Stimulated activated CD8-positive, alpha-beta memory T cell treated with anti-CD3 and anti-CD28 coated beads, Interleukin-2, amount 100 ng/mL, for 1 hour (primary cell): ENCODE data around the gene ACAD10.
"Not testable (repeated sequence)": the region's sequence is repeated elsewhere in the genome, so short reads cannot be mapped to it uniquely, and the experiment has no call there.

ENCODE experiments used
- DNase-seq, 2 donors: peaks; one replicate each; pipeline ENCODE4 v3.0.0-alpha.2; 2020; ENCODE audit warnings: low read depth in 2 of 2

Gene ACAD10

DNA sequence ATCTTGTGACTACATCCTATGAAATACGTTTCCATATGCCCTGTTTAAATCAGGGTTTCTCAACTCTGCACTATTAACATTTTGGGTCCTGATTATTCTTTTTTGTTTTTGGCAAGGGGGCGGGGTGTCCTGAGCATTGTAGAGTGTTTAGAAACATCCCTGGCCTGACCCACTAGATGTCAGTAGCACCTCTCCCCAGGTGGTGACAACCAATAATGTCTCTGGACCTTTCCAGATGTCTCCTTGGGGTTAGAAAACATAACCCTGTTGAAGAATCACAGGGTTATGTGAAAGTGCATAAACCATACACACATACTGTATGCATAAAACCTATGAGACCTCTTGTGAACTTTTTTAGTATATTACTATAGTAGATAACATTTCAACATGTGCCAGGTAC is 1.4 kb downstream of the ACAD10 start:
- DNase-seq, result no peak

DNA sequence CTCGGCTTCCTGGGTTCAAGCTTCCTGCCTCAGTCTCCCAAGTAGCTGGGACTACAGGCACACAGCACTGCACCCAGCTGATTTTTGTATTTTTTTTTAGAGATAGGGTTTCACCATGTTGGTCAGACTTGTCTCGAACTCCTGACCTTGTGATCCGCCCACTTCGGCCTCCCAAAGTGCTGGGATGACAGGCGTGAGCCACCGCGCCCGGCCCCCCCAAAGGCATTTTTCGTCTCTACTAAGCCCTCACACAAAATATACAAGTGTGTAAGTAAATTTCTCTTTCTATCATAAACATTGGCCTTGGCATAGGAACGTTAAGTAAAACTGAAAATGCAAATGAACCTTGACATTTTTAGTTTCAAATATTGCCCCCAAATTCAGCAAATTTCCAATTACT is 2.1 kb downstream of the ACAD10 start:
- no peak for DNase-seq

DNA sequence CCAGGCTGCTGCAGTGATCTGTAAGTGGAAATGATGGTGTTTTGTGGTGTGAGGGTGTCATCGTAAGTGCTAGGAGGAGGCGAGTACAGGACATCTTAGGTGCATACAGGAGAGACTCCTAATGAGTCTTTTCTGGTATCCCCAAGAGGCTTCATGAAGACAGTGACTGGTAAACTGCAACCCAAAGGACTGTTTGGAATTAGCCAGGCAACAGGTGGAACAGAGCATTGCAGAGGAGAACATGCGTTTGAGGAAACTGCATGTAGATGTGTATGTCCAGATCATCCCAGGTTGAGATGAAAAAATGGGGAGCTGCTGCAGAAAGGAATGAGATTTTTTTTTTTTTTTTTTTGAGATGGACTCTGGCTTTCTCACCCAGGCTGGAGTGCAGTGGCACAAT is 5.4 kb downstream of the ACAD10 start:
- no peak for DNase-seq

DNA sequence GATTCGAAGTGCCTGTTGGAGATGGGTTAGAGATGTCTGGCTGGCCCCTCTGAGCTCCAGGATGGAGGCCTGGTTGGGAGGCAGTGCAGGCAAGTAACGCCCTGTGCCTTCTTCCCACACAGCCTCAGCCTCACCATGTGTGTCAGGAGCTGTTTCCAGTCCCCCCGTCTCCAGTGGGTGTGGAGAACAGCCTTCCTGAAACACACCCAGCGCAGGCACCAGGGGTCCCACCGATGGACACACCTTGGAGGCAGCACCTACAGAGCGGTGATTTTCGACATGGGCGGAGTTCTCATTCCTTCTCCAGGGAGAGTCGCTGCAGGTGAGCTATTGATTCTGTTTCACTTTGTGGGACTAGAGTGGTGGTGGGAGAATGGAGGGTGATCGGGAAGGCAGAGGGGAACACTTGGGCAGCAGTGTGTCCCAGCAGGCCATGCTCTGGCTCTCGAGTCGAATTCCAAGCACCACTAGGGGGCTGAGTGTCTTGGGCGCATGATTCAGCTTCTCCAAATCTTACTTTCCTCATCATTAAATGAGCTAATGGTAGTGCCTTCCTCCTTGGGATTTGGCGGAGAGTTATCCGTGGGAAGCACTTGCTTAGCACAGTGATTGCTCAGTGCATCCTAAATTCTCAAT is 6.8 kb downstream of the ACAD10 start:
- no peak for DNase-seq

DNA sequence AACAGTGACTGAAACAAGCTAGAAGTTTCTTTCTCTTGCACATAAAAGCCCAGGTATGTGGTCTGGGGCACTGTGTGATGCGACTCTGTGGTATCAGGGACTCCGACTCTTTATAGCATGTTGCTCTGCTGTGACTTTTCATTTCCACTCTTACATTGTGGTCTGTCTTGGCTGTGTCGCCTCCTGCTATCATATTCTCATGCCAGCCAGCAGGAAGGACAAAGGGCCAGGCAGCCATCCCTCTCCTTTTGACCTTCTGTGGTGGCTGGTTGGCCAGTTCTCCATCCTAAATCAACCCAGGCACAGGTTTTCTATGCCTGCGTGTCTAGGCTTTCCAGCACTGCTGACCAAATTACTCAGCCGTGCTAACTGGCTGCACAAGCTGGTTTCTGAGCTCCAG is 8.0 kb downstream of the ACAD10 start:
- no peak for DNase-seq

DNA sequence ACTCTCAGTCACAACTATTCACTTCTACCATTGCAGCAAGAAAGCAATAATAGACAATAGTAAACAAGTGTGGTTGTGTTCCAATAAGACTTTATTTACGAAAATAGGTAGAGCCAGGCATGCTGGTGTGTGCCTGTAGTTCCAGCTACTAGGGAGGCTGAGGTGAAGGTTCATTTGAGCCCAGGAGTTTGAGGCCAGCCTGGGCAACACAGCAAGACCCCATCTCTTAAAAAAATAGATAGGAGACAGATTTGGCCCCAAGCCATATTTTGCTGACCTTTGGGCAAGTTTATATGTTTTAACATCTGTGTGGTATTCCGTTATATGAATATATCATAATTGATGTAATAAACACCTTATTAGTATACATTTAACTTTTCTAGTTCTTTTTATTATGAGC is 14.1 kb downstream of the ACAD10 start:
- no peak for DNase-seq

DNA sequence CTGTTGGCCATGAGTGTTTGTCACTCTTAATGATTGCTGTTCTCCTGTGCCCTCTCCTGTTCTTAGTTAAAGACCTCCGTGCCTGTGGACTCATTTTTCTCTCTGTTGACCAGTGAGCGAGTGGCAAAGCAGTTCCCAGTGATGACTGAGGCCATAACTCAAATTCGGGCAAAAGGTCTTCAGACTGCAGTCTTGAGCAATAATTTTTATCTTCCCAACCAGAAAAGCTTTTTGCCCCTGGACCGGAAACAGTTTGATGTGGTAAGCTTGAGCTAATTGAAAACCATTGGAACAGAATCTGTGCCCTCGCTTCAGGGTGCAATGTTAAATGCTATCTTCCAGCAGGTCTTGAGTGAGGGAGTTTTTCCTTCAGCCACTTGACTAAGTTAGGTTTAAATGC is 19.8 kb downstream of the ACAD10 start:
- DNase-seq, result no peak

DNA sequence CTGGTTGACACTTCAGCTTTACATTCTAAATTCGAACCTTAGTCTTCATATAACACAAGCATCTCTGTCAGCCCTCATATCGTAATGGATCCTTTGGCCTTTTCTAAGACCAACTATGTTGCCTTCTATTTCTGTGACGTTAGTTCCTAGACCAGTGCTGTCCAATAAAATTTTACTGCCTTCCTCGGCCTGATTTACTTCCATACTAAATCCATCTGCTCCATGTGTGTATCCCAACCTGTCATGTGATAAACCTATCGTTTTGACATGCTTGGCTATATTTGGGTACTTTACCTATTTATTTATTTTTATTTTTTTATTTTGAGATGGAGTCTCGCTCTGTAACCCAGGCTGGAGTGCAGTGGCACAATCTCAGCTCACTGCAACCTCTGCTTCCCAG is 20.3 kb downstream of the ACAD10 start:
- no peak for DNase-seq

DNA sequence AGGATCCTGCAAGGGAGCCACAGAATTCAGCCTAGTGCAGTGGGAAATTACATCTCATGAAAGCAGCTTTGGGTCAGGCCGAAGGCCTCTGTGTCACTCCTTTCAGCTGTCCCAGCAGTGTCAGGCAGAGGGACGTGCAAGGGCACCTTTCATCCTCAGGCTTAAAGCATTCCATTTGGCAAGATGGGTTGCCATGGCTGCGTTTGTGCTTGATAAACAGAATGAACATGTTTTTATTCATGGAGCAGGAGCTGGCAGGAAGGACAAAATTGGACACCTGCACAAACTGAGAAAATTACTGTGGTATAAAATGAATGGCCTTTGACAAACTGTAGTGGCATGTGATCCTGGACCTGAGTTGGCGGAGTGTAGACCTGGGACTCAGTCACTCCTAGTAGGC is 29.4 kb downstream of the ACAD10 start:
- DNase-seq, result no peak

DNA sequence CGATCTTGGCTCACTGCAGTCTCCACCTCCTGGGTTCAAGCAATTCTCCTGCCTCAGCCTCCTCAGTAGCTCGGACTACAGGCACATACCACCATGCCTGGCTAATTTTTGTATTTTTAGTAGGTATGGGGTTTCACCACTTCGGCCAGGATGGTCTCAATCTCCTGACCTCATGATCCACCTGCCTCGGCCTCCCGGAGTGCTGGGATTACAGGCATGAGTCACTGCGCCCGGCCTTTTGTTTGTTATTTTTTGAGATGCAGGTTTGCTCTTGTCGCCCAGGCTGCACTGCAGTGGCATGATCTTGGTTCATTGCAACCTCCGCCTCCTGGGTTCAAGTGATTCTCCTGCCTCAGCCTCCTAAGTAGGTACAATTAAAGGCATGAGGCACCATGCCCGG is 33.5 kb downstream of the ACAD10 start:
- DNase-seq, result not testable (repeated sequence)

DNA sequence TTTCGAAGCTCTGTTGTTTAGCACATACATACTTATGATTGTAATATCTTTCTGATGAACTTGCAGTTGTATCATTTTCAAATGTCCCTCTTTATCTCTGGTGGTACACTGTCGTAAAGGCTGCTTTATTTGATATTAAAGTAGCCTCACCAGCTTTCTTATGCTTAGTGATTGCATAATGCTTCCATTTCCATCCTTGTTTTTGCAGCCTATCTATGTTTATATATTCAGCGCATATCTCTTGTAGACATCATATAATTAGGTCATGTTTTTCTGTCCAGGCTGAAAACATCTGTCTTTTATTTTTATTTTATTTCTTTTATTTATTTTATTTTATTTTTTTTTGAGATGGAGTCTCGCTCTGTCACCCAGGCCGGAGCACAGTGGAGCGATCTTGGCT is 34.6 kb downstream of the ACAD10 start:
- no peak for DNase-seq

DNA sequence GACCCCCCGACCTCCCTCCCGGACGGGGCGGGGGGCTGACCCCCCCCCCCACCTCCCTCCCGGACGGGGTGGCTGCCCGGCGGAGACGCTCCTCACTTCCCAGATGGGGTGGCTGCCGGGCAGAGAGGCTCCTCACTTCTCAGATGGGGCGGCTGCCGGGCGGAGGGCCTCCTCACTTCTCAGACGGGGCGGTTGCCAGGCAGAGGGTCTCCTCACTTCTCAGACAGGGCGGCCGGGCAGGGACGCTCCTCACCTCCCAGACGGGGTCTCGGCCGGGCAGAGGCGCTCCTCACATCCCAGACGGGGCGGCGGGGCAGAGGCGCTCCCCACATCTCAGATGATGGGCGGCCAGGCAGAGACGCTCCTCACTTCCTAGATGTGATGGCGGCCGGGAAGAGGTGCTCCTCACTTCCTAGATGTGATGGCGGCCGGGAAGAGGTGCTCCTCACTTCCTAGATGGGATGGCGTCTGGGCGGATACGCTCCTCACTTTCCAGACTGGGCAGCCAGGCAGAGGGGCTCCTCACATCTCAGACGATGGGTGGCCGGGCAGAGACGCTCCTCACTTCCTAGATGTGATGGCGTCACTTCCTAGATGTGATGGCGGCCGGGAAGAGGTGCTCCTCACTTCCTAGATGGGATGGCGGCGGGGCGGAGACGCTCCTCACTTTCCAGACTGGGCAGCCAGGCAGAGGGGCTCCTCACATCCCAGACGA is 38.0 kb downstream of the ACAD10 start:
- DNase-seq, result not testable (repeated sequence)

DNA sequence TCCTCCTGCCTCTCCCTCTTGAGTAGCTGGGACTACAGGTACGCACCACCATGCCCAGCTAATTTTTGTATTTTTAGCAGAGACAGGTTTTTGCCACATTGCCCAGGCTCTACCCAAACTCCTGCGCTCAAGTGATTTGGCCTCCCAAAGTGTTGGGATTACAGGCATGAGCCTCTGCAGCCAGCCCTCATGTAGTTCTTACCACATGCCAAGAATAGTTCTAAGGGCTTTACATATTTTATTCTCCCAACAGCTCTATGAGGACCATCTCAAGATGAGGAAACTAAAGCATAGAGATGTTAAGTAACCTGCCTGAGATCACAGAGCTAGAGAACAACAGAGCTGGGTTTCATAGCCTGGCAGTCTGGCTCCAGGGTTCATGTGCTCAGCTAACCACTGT is 42.9 kb downstream of the ACAD10 start:
- no peak for DNase-seq

DNA sequence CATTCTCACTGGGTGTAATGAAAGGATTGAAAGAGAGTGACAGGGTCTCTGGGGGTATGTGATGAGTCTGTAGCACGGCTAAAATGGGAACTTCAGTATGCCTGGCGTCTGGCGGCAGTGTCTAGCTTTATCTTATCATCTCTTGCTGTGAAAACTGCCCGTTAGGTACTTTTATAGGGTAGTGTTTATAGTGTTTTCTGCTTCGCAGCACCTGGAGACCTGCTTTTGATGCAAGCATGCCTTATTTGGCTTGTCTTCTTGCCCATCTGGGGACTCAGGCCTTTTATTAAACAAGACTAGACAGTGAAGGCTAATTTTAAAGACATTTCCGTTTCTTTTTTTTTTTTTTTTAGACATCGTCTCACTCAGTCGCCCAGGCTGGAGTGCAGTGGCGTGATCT is 44.6 kb downstream of the ACAD10 start:
- DNase-seq, result no peak

DNA sequence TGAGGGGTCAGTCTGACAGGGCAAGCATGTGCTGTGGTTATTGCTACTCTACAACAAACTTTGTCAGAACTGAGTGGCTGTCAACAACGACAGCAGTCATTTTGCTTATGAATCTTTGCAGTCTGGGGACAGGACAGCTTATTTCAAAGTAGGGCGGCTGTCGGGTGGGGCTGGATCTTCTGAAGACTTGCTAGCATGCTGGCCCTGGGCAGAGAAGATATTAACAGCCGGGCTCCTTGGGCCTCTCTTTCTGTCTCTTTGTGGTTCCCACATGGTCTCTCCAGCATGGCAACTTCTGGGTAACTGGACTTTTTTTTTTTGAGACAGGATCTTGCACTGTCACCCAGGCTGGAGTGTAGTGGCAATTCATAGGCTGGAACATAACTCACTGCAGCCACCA is 46.9 kb downstream of the ACAD10 start:
- no peak for DNase-seq

DNA sequence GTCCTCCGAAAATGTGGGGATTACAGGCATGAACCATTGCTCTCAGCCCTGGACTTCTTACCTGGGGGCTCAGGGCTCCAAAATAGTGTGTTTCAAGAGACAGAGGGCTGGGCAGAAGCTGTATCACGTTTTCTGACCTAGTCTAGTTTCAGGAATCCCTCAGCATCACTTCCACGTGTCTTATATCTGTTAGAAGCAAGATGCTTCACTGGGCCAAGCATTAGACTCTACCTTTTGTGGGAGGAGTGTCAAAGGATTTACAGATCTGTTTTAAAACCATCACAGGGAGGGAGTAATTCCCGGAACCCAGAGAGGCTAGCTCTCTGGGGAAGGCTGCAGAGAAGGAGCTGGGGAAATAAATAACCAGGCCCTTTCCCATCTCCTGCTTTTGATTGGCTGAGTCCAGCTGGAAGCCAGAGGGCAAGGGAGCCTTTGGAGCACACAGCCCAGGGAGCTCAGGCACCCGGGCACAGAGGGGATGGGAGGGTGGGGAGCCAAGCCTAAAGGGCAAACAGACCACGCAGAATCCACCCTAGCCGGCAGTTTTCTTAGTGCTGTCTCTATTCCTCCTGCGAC is 47.6 kb downstream of the ACAD10 start:
- no peak for DNase-seq

DNA sequence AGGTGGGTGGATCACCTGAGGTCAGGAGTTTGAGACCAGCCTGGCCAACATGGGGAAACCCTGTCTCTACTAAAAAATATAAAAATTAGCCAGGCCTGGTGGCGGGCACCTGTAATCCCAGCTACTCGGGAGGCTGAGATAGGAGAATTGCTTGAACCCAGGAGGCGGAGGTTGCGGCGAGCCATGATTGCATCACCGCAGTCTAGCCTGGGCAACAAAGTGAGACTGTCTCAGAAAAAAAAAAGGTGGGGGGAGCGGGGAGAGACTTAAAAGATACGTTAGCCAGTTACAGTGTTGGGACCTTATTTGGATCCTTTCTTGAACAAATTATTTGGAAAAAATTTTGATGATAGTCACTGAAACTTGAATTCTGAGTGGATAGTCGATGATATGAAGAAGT is 53.7 kb downstream of the ACAD10 start:
- not testable (repeated sequence) for DNase-seq

DNA sequence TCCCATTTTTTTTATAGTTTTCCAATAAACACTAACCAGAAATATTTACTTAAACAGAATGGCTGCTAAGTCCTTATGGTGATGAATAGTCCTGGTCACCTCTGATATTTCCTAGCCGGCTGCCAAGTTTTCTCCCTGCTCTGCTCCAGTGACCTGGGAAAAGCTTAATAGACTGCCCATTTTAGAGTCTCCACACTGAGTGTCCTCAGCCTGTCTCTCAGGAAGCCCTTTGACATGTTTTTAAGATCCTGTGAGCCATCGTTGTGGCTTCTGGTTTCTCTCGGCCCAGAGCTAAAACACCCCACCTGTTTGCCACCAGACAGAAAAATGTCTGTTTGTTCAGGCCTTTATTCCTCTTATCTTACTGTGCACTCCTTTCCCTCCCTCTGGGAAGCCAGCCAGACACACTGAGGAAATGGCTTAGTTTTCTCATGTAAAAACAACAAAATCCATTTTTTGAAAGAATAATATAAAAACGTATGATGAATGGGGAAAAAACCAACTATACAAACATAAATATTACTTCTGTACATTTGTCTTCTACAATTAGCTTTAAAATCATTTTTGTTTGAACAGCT is 55.5 kb downstream of the ACAD10 start:
- no peak for DNase-seq

DNA sequence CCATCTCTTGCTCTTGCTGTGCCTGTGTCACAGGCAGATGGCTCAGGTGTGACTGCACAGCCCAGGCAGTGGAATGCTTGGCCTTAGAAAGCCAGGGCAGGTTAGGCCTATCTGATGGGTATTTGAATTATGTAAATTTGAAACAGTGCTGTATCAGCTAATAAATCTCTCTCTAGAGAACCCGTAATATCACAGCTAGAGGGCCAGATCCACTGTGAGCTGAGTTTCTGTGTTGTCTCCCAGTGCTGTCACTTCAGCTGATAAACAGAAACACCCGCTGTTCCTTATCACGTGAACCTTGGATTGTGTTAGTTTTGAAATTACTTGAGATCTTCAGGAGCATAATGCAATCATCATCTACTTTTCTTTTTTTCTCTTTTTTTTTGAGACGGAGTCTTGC is 59.4 kb downstream of the ACAD10 start:
- DNase-seq, result no peak

DNA sequence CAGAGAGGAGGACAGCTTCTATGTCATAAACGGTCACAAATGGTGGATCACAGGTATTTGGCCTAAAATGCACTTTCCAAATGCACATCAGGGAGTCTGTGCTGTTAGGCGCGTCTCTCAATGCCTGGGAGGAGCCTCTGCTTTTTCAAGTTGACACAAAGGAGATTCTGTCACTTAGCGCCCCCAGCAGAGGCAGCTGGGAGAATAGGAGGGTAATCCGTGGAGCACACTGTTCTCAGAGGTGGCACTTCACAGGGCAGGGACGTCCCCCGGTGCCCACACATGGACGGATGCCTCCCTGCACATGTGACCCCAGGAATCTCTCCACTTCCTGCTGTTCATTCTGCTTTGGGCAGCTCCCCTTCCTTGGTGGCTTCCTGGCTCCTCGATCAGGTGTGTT is 61.5 kb downstream of the ACAD10 start:
- DNase-seq, result no peak

DNA sequence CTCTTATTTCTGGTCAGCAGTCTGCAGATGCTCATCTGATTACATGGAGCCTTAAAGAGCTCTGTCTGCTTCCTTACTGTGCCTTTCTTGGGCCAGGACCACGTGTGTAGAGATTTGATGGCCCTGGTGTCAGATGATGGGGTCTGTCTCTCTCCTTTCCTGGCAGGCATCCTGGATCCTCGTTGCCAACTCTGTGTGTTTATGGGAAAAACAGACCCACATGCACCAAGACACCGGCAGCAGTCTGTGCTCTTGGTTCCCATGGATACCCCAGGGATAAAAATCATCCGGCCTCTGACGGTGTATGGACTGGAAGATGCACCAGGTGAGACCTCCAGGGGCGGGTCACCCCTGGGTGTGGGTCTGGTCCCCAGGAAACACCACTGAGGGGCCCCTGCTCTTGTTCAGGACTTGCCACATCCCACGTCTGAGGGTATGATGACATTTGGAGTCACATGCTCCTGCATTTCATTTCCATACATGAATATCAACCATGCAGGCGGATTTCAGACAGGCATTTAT is 62.4 kb downstream of the ACAD10 start:
- no peak for DNase-seq

DNA sequence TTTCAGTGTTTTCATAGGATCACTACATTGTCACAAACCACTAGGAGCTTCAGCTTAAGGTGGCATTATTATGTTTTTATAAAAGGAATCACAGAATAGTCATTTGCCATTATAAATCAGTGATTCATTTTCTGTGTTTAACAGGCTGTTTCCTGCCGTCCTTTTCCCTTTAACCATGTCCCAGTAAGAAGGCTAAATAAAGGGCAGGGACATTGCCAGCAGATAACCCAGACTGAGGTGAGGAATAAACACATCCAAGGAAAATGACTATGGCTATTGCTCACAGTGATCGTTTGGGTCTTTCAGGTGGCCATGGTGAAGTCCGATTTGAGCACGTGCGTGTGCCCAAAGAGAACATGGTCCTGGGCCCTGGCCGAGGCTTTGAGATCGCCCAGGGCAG is 63.0 kb downstream of the ACAD10 start:
- DNase-seq, result no peak

DNA sequence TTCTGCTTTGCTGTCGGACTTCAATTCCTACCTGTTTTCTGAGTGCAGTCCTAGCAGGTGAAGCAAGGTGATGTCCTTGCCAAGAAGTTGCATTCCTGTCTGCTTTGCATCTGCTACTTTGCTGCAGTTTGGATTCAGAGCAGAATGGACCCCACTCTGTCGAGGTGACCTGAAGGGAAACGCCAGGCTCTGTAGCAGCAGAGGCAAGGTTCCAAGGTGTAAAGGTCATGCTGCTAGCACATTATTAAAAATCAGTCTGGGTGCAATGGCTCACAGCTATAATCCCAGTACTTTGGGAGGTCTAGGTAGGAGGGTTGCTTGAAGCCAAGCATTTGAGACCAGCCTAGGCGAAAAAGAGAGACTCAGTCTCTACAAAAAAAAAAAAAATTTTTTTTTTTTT is 63.5 kb downstream of the ACAD10 start:
- DNase-seq, result no peak
